ENCODE measurements around the gene USH2A. TPM values are rescaled to one million over a fixed set of nuclear protein-coding genes. Genes with fewer than 3 reads are reported as not detected.

The USH2A gene
- total RNA-seq, 1 experiment from 2014 or later, result not detected

- TF ChIP-seq CEBPB (IDR thresholded peaks at IDR 0.05; ENCODE audit: low read depth) (no peak), ZNF274 (IDR thresholded peaks at IDR 0.05; ENCODE audit: low read depth, low read length) (no peak), EZH2phosphoT487 (IDR thresholded peaks at IDR 0.05; ENCODE audit: borderline replicate concordance) (no peak), ZFX (IDR thresholded peaks at IDR 0.05) (no peak), SRF (IDR thresholded peaks at IDR 0.05; ENCODE audit: low read depth) (no peak)
Observed at GRCh38 chr1:215905493-215906115, 517.6 kb downstream of the USH2A start (continued).

DNA sequence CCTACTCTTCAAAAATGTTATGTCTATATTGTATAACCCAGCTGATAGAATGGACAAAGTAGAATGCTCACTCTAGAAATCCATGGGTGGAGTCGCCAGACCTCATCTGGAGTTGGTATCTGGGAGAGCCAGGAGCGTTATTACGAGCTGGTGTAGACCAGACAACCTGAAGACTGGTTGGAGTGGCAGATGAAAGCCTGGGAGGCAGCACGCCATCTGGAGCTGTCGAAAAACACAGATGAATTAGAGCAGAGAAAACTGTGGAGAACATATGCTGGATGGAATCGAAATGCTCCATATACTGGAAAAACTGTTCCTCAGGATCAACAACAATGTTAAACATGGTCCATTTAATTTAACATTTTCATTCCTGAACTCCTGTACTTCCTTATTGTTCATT is 522.6 kb downstream of the USH2A start:
- no peaks in the 10 kb centered on the region for H3K36me3 ChIP-seq (ENCODE audit: control insufficient read depth in 1 of 2, insufficient read depth in 2 of 2, low read length in 2 of 2)
- H3K4me1 ChIP-seq (ENCODE audit: control insufficient read depth in 1 of 2, insufficient read depth in 2 of 2, low read length in 2 of 2), result no peaks in the 10 kb centered on the region
- ChIA-PET POLR2A (no interaction called here), CTCF (no interaction called here), RAD21 (ENCODE audit: low non-redundant PET in 1 of 2, low total read pairs in 2 of 2, uncharacterized antibody in 2 of 2, unreplicated experiment in 2 of 2) (no interaction called here)
- intact Hi-C loops (cut with micrococcal nuclease), result no loop called here
- H3K9ac ChIP-seq (ENCODE audit: low read length), result no peak overlapping the region
- H3K9me3 ChIP-seq (ENCODE audit: control insufficient read depth in 1 of 2, insufficient read depth in 1 of 2, low read depth in 1 of 2, low read length in 2 of 2), result no peaks in the 10 kb centered on the region
- no peak overlapping the region for H3K4me2 ChIP-seq (ENCODE audit: low read length)
- H2AFZ ChIP-seq (ENCODE audit: low read depth, low read length, poor library complexity, severe bottlenecking), result no peak overlapping the region
- no peaks in the 10 kb centered on the region for H4K20me1 ChIP-seq (ENCODE audit: insufficient read depth)
- peaks cover 7% of the 10 kb centered on the region for H3K27me3 ChIP-seq (ENCODE audit: insufficient read depth, low read length)
- H3K79me2 ChIP-seq (ENCODE audit: insufficient read depth, low read length), result no peaks in the 10 kb centered on the region
- no peak overlapping the region for H3K4me3 ChIP-seq (replicated peaks in 1 of 2; ENCODE audit: low read depth in 1 of 2, low read length in 2 of 2)
- no peak for TF ChIP-seq ZNF274 (IDR thresholded peaks at IDR 0.05; ENCODE audit: low read depth, low read length)
- TF ChIP-seq, protein P1, sequence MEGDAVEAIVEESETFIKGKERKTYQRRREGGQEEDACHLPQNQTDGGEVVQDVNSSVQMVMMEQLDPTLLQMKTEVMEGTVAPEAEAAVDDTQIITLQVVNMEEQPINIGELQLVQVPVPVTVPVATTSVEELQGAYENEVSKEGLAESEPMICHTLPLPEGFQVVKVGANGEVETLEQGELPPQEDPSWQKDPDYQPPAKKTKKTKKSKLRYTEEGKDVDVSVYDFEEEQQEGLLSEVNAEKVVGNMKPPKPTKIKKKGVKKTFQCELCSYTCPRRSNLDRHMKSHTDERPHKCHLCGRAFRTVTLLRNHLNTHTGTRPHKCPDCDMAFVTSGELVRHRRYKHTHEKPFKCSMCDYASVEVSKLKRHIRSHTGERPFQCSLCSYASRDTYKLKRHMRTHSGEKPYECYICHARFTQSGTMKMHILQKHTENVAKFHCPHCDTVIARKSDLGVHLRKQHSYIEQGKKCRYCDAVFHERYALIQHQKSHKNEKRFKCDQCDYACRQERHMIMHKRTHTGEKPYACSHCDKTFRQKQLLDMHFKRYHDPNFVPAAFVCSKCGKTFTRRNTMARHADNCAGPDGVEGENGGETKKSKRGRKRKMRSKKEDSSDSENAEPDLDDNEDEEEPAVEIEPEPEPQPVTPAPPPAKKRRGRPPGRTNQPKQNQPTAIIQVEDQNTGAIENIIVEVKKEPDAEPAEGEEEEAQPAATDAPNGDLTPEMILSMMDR (IDR thresholded peaks at IDR 0.05 in 2 of 3, conservative IDR thresholded peaks at IDR 0.05 in 1 of 3; ENCODE audit: borderline replicate concordance in 1 of 3, insufficient read depth in 1 of 3, low read depth in 2 of 3, low read length in 2 of 3), result no peak
- TF ChIP-seq JUND (IDR thresholded peaks at IDR 0.05), result no peak
- TF ChIP-seq, protein P2, sequence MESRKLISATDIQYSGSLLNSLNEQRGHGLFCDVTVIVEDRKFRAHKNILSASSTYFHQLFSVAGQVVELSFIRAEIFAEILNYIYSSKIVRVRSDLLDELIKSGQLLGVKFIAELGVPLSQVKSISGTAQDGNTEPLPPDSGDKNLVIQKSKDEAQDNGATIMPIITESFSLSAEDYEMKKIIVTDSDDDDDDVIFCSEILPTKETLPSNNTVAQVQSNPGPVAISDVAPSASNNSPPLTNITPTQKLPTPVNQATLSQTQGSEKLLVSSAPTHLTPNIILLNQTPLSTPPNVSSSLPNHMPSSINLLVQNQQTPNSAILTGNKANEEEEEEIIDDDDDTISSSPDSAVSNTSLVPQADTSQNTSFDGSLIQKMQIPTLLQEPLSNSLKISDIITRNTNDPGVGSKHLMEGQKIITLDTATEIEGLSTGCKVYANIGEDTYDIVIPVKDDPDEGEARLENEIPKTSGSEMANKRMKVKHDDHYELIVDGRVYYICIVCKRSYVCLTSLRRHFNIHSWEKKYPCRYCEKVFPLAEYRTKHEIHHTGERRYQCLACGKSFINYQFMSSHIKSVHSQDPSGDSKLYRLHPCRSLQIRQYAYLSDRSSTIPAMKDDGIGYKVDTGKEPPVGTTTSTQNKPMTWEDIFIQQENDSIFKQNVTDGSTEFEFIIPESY (IDR thresholded peaks at IDR 0.05; ENCODE audit: extremely low read depth, insufficient replicate concordance, low read length), result no peak
- no peak for TF ChIP-seq CBX3 (IDR thresholded peaks at IDR 0.05; ENCODE audit: low read depth)
- TF ChIP-seq FOSL1 (IDR thresholded peaks at IDR 0.05; ENCODE audit: low read depth), result no peak
- no peak for TF ChIP-seq YY1 (IDR thresholded peaks at IDR 0.05; ENCODE audit: extremely low read depth, insufficient replicate concordance, low read depth, low read length)
- TF ChIP-seq POLR2AphosphoS5 (IDR thresholded peaks at IDR 0.05; ENCODE audit: low read depth, low read length), result no peak
- no TSS peak for BruUV-seq (replicated peaks)
- no peak for DNase-seq (ENCODE audit: low read depth, low spot score)
- no peak for ATAC-seq
- no peaks in the 10 kb centered on the region for H3K9me2 ChIP-seq (ENCODE audit: insufficient read depth)
- H3K27ac ChIP-seq (ENCODE audit: low read depth, low read length), result no peak overlapping the region

All from HCT116 (cell line).